Right cardiac atrium (tissue), 5 donors: ENCODE data around the gene TFCP2L1. TPM values are rescaled to one million over a fixed set of nuclear protein-coding genes. Genes with fewer than 3 reads are reported as not detected.

Experiments used
- ATAC-seq, 2 donors: fragments of 200-7000 bp; cut with Tn5 transposase; one replicate each; pipeline versions ENCODE4 v1.8.0 to v1.9.1; 2020; ENCODE audit warnings: moderate library complexity in 2 of 2, mild to moderate bottlenecking in 1 of 2
- DNase-seq, 3 donors: peaks; one replicate each; pipeline ENCODE4 v3.0.0-alpha.2; 2020
- H3K27ac ChIP-seq: one replicate; pipeline ENCODE4 v1.5.1; 2013; ENCODE audit warnings: mild to moderate bottlenecking, low read length, control low read depth, moderate library complexity
- H3K27me3 ChIP-seq: one replicate; pipeline ENCODE4 v1.6.1; 2013; ENCODE audit not compliant: control insufficient read depth, insufficient read depth
- H3K4me1 ChIP-seq: one replicate; pipeline ENCODE4 v1.6.1; 2013; ENCODE audit warnings: low read length; ENCODE audit not compliant: control insufficient read depth, insufficient read depth
- H3K4me3 ChIP-seq: one replicate; pipeline ENCODE4 v1.5.1; 2013; ENCODE audit warnings: low read length, control low read depth
- H3K9me3 ChIP-seq: one replicate; pipeline ENCODE4 v1.6.1; 2013; ENCODE audit warnings: low read length; ENCODE audit not compliant: control insufficient read depth
- WGBS: extraction: QIAGEN DNeasy Blood & Tissue Kit; methylation state at CpG from one replicate; pipeline ENCODE4 v1.1.7; 2013; 5-methylcytosine and 5-hydroxymethylcytosine counted together
- intact Hi-C, 4 donors: fragments of 100-400 bp; cut with DNase I; formaldehyde crosslinking; loops; one replicate each; pipeline versions ENCODE4 v1.11.0 to v1.14.0; 2022 to 2023
- polyA plus RNA-seq: library from polyadenylated mRNA; stranded (reverse); fragments of 200-250 nt; gene quantifications from one replicate; pipeline ENCODE4 v1.2.3, GENCODE V29; 2013
- total RNA-seq, 4 donors: library from RNA; stranded (reverse); fragmentation: NEBNext Ultra II Directional; extraction: Animal tissue kit (Norgen Biotek cat#: 25700); gene quantifications; one replicate each; pipeline ENCODE4 v1.2.1, GENCODE V29; 2021
- donor health status: healthy with polysubstance abuse.
- donor health status: DM: no; HTN: yes; CAD: no.
- donor health status: DM: no; HTN: no; CAD: no.
- donor health status: DM: no; HTN: yes; CAD: no; lungs with severe emphysema.
- donor health status: DM: yes; HTN: yes; CAD: no.

Gene TFCP2L1
- total and polyA plus RNA-seq, 5 donors: 0.11 to 0.88 (median 0.38) TPM

DNA sequence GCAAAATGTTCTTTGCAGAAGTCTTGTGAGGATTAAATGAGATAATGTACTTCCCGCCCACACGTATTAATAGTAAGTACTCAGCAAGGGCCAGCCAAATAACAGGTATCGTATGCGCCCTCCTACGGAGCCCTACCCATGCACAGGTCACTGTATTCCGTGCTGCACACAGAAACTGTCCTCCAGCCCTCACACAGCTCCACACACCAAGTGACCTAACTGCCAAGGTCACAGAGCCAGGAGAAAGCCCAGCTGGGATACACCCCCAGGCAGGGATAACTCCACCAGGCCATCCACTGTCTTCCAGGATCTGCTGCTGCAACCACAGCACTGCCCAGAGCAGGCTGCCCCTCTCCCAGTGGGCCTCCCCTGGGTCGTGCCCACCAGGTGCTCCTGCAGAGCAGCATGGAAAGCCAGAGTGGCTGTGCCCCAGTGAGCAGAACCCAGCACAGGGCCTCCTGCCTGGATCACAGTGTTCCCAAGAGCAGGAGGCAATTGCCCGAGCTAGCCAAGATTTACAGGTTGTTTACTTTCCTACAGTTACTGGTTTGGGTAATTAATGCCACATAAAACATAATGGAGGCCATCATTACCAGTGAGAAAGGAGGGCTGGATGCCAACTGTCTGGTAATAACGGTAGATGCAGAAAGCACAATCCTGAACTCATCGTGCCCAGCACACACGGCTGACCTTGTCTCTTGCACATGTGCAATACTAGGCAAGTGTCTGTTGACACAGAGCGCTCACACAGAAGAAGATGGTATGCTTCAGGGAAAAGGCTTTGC is 24.4 kb downstream of the TFCP2L1 start:
- no peak overlapping the region for H3K4me3 ChIP-seq
- H3K9me3 ChIP-seq: no peaks in the 10 kb centered on the region
- DNase-seq (peak in 1 of 3 donors; percentile 29), ATAC-seq (peak in 1 of 2 donors; percentile 38)
- H3K4me1 ChIP-seq: no peaks in the 10 kb centered on the region
- no peaks in the 10 kb centered on the region for H3K27me3 ChIP-seq
- WGBS: 70% methylated on average over 12 of the region's 12 CpGs
- no peak overlapping the region for H3K27ac ChIP-seq
- intact Hi-C loops: no loop called here

DNA sequence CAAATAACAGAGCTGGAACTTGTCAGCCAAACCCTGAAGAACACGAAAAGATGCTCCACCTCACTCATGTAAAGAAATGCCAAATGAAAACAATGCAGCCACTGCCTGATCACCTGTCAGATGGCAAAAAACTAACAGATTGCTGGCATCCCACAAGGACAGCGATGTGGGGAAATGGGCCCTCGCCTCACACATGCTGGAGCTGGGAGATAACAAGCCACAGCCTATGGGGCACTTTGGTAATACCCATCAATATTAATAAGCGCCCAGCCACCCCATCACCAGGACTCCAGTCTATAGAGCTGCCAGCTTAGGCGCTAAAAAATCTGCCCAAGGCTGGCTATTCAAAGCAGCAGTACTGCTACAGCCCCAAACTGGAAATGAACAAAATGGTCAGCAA is 27.0 kb downstream of the TFCP2L1 start:
- no peak for DNase-seq
- no peak overlapping the region for H3K27ac ChIP-seq
- no peak for ATAC-seq
- H3K4me1 ChIP-seq: no peaks in the 10 kb centered on the region
- no peaks in the 10 kb centered on the region for H3K9me3 ChIP-seq
- H3K27me3 ChIP-seq: no peaks in the 10 kb centered on the region
- 86% methylated on average over 5 of the region's 5 CpGs for WGBS
- intact Hi-C loops: no loop called here
- H3K4me3 ChIP-seq: no peak overlapping the region

DNA sequence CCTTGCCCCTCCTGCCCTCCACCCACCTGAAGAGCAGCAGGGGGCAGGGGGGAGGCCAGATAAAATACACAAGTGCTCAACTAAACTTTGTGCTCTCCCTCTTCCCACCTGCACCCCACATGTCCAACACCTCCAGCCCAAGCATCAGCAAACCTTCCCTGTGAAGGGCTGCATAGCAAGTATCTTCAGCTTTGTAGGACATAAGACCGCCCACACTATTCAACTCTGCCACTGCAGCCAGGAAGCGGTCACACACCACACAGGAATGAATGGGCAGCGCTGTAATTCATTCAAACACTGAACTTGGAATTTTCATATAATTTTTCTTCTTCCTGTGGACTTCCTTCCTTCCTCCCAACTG is 27.5 kb downstream of the TFCP2L1 start:
- H3K27ac ChIP-seq: no peak overlapping the region
- H3K4me3 ChIP-seq: no peak overlapping the region
- no peak for ATAC-seq
- DNase-seq: no peak
- 52% methylated on average over 3 of the region's 3 CpGs for WGBS
- no peaks in the 10 kb centered on the region for H3K4me1 ChIP-seq
- no peaks in the 10 kb centered on the region for H3K27me3 ChIP-seq
- intact Hi-C loops: no loop called here
- no peaks in the 10 kb centered on the region for H3K9me3 ChIP-seq

DNA sequence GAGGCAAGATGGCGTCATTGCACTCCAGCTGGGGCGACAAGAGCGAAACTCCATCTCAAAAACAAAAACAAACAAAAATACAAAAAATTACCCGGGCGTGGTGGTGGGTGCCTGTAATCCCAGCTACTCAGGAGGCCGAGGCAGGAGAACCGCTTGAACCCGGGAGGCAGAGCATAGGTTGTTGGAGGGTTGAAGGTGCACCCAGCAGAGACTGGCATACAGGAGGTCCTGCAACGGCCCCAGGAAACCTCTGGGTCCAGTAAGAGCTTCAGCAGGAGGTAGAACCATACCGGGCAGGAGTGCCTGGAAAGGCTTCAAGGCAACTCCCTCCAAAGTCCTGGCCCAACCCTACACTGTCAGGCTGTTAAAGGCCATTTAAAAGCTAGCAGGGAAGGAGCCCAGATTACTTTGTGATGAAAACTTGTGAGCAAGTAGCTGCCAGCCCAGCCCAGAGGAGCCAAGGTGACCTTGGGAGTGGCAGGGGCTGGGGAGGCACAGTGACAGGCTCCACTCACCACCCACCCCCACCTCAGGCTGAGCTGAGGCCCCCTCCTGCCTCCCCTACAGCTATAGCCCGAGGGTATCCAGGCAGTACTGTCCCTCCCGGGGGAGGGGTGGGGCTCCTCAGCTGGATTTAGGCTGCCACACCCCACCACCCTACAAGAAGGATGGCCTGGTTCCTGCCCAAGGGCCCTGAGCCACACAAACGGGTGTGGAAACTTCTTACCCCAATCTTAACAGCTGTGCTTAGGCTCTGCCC is 28.1 kb downstream of the TFCP2L1 start:
- intact Hi-C loops: no loop called here
- H3K27me3 ChIP-seq: no peaks in the 10 kb centered on the region
- H3K9me3 ChIP-seq: no peaks in the 10 kb centered on the region
- 84% methylated on average over 13 of the region's 13 CpGs for WGBS
- no peak overlapping the region for H3K27ac ChIP-seq
- H3K4me3 ChIP-seq: no peak overlapping the region
- DNase-seq (no peak), ATAC-seq (no peak)
- no peaks in the 10 kb centered on the region for H3K4me1 ChIP-seq

DNA sequence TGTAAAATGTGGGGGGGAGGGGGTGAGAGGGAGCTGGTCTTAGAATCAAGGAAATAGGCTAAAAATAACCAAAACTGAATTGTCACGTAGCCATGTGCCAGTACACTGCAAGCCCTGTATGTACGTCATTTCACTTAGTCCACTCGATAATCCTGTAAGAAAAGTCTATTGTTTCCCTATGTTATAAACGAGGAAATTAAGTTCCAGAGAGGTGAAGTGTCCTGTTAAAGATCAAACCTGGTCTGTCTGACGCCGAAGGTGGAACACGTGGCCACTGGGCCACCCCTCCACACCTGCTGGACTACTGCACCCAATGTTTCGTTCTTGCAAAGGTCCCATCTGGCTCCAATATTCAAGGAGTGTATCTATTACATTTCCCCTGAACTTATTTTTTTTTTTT is 29.6 kb downstream of the TFCP2L1 start:
- DNase-seq (no peak), ATAC-seq (no peak)
- no peaks in the 10 kb centered on the region for H3K27me3 ChIP-seq
- 73% methylated on average over 8 of the region's 8 CpGs for WGBS
- no peaks in the 10 kb centered on the region for H3K9me3 ChIP-seq
- H3K27ac ChIP-seq: no peak overlapping the region
- no peak overlapping the region for H3K4me3 ChIP-seq
- H3K4me1 ChIP-seq: no peaks in the 10 kb centered on the region
- intact Hi-C loops: no loop called here

DNA sequence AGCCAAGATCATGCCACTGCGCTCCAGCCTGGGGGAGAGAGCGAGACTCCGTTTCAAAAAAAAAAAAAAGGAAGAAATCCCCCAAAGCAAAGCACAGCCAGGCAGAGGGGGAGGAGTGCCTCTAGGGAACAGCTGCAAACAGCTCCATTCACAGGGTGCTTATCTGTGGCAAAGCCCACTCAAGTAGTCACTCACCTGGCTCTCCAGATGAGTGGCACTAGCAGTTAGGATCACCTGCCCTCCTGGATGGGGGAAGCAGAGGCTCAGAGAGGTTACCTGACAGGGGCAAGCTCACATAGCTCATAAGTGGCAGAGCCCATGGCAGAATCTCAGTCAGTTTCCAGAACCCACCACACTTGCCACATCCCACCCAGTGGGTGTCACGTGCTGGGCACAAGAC is 30.3 kb downstream of the TFCP2L1 start:
- no peak for ATAC-seq
- intact Hi-C loops: no loop called here
- Histone ChIP-seq H3K4me1 (no peaks in the 10 kb centered on the region), H3K27me3 (no peaks in the 10 kb centered on the region), H3K4me3 (no peak overlapping the region), H3K9me3 (no peaks in the 10 kb centered on the region), H3K27ac (no peak overlapping the region)
- 72% methylated on average over 4 of the region's 4 CpGs for WGBS
- DNase-seq: no peak

DNA sequence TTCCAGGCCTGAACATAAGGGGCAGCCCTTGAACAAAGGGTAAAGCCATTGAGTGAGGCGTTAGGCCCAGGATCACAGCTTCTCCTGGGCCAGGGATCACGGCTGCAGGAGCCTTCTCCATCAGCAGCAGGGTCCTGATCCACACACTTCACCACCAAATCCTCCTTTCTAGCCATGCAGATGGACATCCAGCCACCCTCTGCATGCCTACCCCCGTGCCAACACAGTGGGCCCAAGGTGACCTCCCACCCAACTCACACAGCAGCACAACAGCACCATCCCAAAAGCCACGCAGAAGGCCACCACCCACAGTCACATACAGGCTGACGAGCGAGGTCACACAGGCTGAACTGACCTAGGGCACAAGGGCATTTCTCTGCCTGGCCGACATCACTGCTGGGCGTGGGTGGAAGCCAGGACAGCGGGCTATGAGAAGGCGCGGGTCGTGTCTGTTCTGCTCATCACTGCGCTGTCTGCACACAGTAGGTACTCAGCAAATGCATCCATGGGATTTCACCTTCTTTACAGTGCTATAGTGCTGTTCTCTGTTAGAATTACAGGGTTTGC is 31.2 kb downstream of the TFCP2L1 start:
- no peaks in the 10 kb centered on the region for H3K4me1 ChIP-seq
- DNase-seq (no peak), ATAC-seq (no peak)
- H3K27ac ChIP-seq: no peak overlapping the region
- H3K27me3 ChIP-seq: no peaks in the 10 kb centered on the region
- 91% methylated on average over 13 of the region's 13 CpGs for WGBS
- intact Hi-C loops: no loop called here
- no peaks in the 10 kb centered on the region for H3K9me3 ChIP-seq
- H3K4me3 ChIP-seq: no peak overlapping the region

DNA sequence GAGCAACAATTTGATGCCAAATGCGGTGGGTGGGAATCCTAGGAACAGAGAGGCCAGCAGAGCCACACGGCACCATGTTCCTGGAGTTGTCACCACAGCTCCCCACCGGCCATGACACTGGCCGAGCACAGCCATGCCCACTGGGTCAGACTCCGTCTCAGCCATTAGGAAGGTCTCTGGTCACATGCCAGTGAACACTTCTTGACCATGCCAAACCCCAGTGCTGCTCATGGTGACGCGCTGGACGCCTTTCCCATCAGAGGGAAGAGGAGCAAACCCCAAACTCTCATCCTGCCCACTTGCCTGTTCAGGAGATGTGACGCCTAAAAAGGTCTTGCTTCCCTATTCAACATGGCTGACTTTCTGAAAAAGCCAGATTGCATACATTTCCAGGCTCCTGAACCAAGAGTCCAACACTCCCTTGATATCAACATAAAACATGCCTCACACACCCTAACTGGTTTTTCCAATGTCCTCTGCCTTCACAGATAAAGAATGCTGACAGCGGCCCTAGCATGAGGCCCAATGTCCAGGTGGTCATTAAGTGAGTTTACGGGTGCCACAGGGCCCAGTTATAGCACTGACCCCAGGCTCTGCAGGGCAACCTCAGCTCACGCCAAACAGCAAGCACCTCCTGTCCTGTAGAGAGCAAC is 31.9 kb downstream of the TFCP2L1 start:
- WGBS: 93% methylated on average over 12 of the region's 12 CpGs
- Histone ChIP-seq H3K27ac (no peak overlapping the region), H3K9me3 (no peaks in the 10 kb centered on the region), H3K4me1 (no peaks in the 10 kb centered on the region), H3K4me3 (no peak overlapping the region), H3K27me3 (no peaks in the 10 kb centered on the region)
- intact Hi-C loops: no loop called here
- ATAC-seq (no peak), DNase-seq (no peak)

DNA sequence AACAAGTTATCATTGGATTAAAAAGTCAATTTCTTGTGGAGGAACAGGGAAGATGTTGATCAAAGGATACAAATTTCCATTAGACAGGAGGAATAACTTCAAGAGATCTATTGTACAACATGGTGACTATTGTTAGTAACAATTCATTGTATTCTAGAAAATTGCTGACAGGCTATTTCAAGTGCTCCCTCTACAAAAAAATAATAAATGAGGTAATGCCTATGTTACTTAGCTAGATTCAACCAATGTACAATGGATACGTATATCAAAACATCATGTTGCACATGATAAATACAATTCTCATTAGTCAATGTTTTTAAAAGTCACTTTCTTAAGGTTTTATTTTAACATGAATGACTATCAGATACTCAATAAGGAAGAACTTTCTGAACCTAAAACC is 33.5 kb downstream of the TFCP2L1 start:
- no peaks in the 10 kb centered on the region for H3K9me3 ChIP-seq
- 66% methylated on average over 1 of the region's 1 CpG for WGBS
- DNase-seq (no peak), ATAC-seq (no peak)
- H3K4me3 ChIP-seq: no peak overlapping the region
- no peaks in the 10 kb centered on the region for H3K4me1 ChIP-seq
- H3K27ac ChIP-seq: no peak overlapping the region
- intact Hi-C loops: no loop called here
- H3K27me3 ChIP-seq: no peaks in the 10 kb centered on the region

DNA sequence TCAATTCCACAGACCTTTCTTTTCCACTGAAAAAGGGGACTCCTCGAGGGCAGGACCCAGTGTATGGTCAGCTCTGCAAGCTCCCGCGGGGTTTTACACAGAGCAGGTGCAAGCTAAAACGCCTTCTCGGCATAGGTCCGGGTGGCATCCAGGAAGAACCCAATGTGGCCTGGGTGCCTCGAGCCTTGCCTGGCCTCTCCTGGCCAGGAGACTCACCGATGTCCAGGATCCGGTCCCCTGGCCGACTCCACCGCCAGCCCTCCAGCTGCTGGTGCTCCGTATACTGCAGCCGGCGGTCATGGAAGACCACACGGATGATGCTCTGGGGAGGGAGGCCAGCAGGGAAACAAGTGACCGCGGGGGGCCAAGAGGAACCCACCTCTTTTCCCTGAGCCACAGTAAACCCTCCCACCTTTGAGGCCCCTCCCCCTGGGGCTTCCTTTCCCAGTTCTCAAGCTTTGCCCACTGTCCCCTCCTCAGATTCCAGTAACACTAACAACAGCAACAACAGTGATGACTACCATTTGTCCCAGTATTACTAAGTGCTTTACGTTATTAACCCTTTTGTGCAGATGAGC is 36.1 kb downstream of the TFCP2L1 start:
- Histone ChIP-seq H3K27ac (no peak overlapping the region), H3K27me3 (no peaks in the 10 kb centered on the region), H3K4me3 (no peak overlapping the region), H3K9me3 (no peaks in the 10 kb centered on the region), H3K4me1 (no peaks in the 10 kb centered on the region)
- 80% methylated on average over 18 of the region's 18 CpGs for WGBS
- no peak for ATAC-seq
- DNase-seq: no peak
- intact Hi-C loops: no loop called here

DNA sequence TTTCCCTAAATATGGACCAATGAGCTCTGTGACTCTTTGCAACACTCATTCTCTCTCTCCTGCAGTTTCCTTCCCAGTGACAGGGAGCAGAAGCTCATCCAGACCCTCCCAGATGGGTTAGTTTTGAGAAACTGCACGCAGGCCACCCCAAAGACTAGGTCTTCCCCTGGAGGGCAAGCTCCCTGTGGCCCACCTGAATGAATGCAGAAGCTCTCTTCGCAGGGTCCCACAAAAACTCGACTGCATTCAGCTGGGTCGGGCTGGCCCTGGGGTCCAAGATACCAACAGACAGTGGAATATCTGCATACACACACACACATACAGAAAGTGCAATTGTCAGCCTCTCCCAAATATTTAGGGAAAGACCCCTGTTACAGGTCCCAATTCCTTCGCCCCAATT is 37.0 kb downstream of the TFCP2L1 start:
- no peak for DNase-seq
- H3K4me3 ChIP-seq: no peak overlapping the region
- no peaks in the 10 kb centered on the region for H3K4me1 ChIP-seq
- no peak for ATAC-seq
- intact Hi-C loops: no loop called here
- H3K27ac ChIP-seq: no peak overlapping the region
- no peaks in the 10 kb centered on the region for H3K27me3 ChIP-seq
- no peaks in the 10 kb centered on the region for H3K9me3 ChIP-seq
- WGBS: 91% methylated on average over 5 of the region's 5 CpGs
